ENCODE measurements around the gene TRPM5. TPM values are rescaled to one million over a fixed set of nuclear protein-coding genes. Genes with fewer than 3 reads are reported as not detected.

TRPM5 gene
- total and polyA plus RNA-seq, 2 experiments from 2014 or later = not detected

- no peaks in the 10 kb centered on the region for H3F3A ChIP-seq (replicated peaks; ENCODE audit: low read depth)
- TF ChIP-seq ZNF331 (CRISPR knock-in tag; IDR thresholded peaks at IDR 0.05; ENCODE audit: low read depth) (no peak), ZNF114 (CRISPR knock-in tag; IDR thresholded peaks at IDR 0.05) (no peak), ZNF462 (CRISPR knock-in tag; IDR thresholded peaks at IDR 0.05) (no peak), JUNB (IDR thresholded peaks at IDR 0.05; ENCODE audit: unreplicated experiment) (no peak)
- H3K4me1 ChIP-seq (ENCODE audit: insufficient read depth) = no peaks in the 10 kb centered on the region
Observed at GRCh38 chr11:2432628-2433071, 11.7 kb downstream of the TRPM5 start.

GRCh38 chr11:2432171-2432621 is 12.1 kb downstream of the TRPM5 start:
- Histone ChIP-seq H2AFZ (no peak overlapping the region), H3K4me2 (no peak overlapping the region), H4K20me1 (replicated peaks; ENCODE audit: insufficient read depth) (no peaks in the 10 kb centered on the region), H3K27me3 (ENCODE audit: insufficient read depth) (no peaks in the 10 kb centered on the region), H3K4me3 (no peak overlapping the region), H3K36me3 (ENCODE audit: insufficient read depth) (no peaks in the 10 kb centered on the region), H3K4me1 (ENCODE audit: insufficient read depth) (no peaks in the 10 kb centered on the region), H3F3A (replicated peaks; ENCODE audit: low read depth) (no peaks in the 10 kb centered on the region), H3K9me2 (ENCODE audit: insufficient read depth) (0 out of 2 replicates have a peak, but pooled peaks cover 5% of the 10 kb centered on the region), H3K27ac (ENCODE audit: low read depth) (no peak overlapping the region), H3K79me2 (replicated peaks; ENCODE audit: insufficient read depth) (no peaks in the 10 kb centered on the region)
- Mint-ChIP-seq H3K36me3 (ENCODE audit: low read depth) (no peaks in the 10 kb centered on the region), H3K4me3 (no peak overlapping the region), H3K9me3 (no peaks in the 10 kb centered on the region), H3K4me1 (no peaks in the 10 kb centered on the region), H3K27me3 (ENCODE audit: insufficient read depth, low read depth, poor library complexity) (no peaks in the 10 kb centered on the region), H3K27ac (no peak overlapping the region)
- ATAC-seq (no peak), DNase-seq (ENCODE audit: low spot score) (no peak)
- no peak for TF ChIP-seq EZH2phosphoT487 (IDR thresholded peaks at IDR 0.05; ENCODE audit: unreplicated experiment)
- no peak for TF ChIP-seq ZNF114 (CRISPR knock-in tag; IDR thresholded peaks at IDR 0.05)
- no peak for TF ChIP-seq POLR2AphosphoS5 (IDR thresholded peaks at IDR 0.05; ENCODE audit: low read depth)
- TF ChIP-seq ETS1 (IDR thresholded peaks at IDR 0.05) = no peak

More at GRCh38 chr11:2432628-2433071, 11.7 kb downstream of the TRPM5 start:
- Histone ChIP-seq H4K20me1 (replicated peaks; ENCODE audit: insufficient read depth) (no peaks in the 10 kb centered on the region), H2AFZ (no peak overlapping the region), H3K79me2 (replicated peaks; ENCODE audit: insufficient read depth) (no peaks in the 10 kb centered on the region), H3K9me2 (ENCODE audit: insufficient read depth) (0 out of 2 replicates have a peak, but pooled peaks cover 5% of the 10 kb centered on the region), H3K36me3 (ENCODE audit: insufficient read depth) (no peaks in the 10 kb centered on the region), H3K4me3 (no peak overlapping the region), H3K4me2 (no peak overlapping the region), H3K27me3 (ENCODE audit: insufficient read depth) (no peaks in the 10 kb centered on the region; the same call in 1 of the 2 replicates), H3K27ac (ENCODE audit: low read depth) (no peak overlapping the region)
- Mint-ChIP-seq H3K4me3 (no peak overlapping the region), H3K27me3 (ENCODE audit: insufficient read depth, low read depth, poor library complexity) (peaks cover 4% of the 10 kb centered on the region), H3K4me1 (no peaks in the 10 kb centered on the region), H3K9me3 (no peaks in the 10 kb centered on the region), H3K36me3 (ENCODE audit: low read depth) (no peaks in the 10 kb centered on the region), H3K27ac (no peak overlapping the region)
- no peak for ATAC-seq
- no peak for DNase-seq (ENCODE audit: low spot score)

All from GM23338 (cell line).